IPS-18c (cell line): ENCODE results near the gene KCNG4.

Experiments used
- H3K4me3 ChIP-seq: 2 replicates; pipeline ENCODE4 v1.7.0; 2013; ENCODE audit warnings: low read depth, mild to moderate bottlenecking, low read length, moderate library complexity; ENCODE audit not compliant: insufficient read depth
- H3K9me3 ChIP-seq: one replicate; pipeline ENCODE4 v1.6.1; 2013; ENCODE audit warnings: mild to moderate bottlenecking, low read length, moderate library complexity; ENCODE audit not compliant: control insufficient read depth, insufficient read depth

The KCNG4 gene

GRCh38 chr16:84239909-84240308 lies at the start of gene KCNG4:
Gene KCNG4 (minus strand): TSS chr16:84240012. CDS start chr16:84237485, 2,527 bp downstream.
- no peak within 1 kb of the TSS for H3K4me3 ChIP-seq
- peaks cover 2% of the 10 kb centered on the region for H3K9me3 ChIP-seq

GRCh38 chr16:84288902-84289301 lies 49.1 kb upstream of the KCNG4 start:
- no peak overlapping the region for H3K4me3 ChIP-seq

GRCh38 chr16:84286578-84287240 lies 46.9 kb upstream of the KCNG4 start:
- peaks cover 3% of the 10 kb centered on the region for H3K9me3 ChIP-seq
- no peak overlapping the region for H3K4me3 ChIP-seq

More at GRCh38 chr16:84288902-84289301, 49.1 kb upstream of the KCNG4 start:
- H3K9me3 ChIP-seq, result peaks cover 5% of the 10 kb centered on the region

- Histone ChIP-seq H3K9me3 (peaks cover 3% of the 10 kb centered on the region), H3K4me3 (peak overlapping the region; percentile 28; the same call in 1 of the 2 replicates)
These were observed 44.4 kb upstream of the KCNG4 start for GRCh38 chr16:84284154-84284722.

- H3K9me3 ChIP-seq, result peaks cover 3% of the 10 kb centered on the region
- peak overlapping the region; percentile 28; the same call in 1 of the 2 replicates for H3K4me3 ChIP-seq
These were observed 43.7 kb upstream of the KCNG4 start for GRCh38 chr16:84283314-84284153.

DNA sequence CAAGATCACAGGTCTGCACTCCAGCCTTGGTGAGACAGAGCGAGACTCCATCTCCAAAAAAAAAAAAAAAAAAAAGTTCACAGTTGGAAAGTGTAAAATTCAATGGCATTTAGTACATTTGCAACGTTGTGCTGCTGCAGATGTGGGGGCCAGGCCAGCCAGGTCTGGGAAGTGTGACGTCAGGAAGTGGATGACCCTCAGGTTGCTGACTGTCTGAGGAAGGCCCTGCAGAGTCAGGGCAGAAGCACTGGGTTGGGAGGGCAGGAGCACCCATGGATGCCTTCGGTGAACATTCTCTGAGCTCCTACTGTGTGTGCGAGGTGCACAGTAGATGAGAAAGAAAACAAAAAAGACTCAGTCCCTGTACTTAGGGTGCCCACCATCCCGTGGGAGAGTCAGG lies 42.7 kb upstream of the KCNG4 start:
- Histone ChIP-seq H3K4me3 (no peak overlapping the region), H3K9me3 (no peaks in the 10 kb centered on the region)

DNA sequence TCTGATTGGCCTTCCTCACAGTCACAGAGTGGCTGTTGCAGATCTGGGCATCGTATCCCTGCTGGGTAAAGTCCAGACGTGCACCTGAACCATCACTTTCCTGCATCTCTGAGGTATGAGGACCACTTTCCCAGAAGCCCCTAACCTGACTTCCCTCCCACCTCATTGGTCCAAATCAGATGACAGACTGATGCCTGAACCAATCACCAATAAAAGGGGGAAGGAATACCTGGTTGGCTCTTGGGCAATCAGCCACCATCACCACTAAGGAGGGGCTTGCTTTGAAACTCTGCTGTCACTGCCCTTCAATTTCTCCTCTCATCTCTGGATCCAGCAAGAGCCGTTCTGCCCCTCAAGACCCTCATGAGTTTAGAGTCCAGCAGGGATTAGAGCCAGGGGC lies 41.3 kb upstream of the KCNG4 start:
- H3K9me3 ChIP-seq, result no peaks in the 10 kb centered on the region
- no peak overlapping the region for H3K4me3 ChIP-seq

DNA sequence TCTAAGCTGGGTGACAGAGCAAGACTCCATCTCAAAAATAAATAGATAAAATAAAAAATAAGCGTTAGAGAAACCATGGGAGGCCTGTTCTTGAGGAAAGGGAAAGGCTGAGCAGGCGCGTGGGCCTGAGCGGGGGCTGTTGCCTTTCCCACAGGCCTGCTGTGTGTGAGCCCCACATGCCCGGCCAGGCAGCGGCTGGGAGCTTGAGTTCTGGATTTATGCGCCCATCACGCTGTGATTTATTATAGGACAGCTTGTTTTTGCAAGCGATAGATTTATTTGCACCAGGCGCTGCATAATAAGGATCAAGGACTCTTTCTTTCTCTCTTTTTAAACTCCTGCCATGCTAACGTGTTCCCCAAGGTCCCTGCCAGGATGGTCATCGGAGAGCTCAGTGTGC lies 40.1 kb upstream of the KCNG4 start:
- Histone ChIP-seq H3K4me3 (no peak overlapping the region), H3K9me3 (no peaks in the 10 kb centered on the region)

DNA sequence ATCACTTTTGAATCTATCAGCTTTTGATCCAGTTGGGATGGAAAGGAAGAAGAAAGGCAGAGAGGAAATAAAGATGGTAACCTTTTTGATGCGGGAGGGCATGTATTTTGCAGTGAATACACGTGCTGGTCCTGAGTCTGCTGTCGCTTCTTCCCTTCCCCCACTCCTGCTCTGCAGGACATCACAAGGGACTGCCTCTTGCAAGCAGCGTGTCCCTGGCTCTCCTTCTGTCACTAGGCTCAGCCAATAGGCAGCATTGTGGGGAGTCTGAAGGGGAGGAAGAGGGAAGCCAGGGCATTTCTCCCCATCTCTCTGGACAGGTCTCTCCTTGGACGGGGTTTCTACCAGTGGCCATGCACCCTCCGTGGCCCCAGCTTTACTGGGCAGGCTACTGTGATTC lies 39.2 kb upstream of the KCNG4 start:
- Histone ChIP-seq H3K4me3 (no peak overlapping the region), H3K9me3 (no peaks in the 10 kb centered on the region)

DNA sequence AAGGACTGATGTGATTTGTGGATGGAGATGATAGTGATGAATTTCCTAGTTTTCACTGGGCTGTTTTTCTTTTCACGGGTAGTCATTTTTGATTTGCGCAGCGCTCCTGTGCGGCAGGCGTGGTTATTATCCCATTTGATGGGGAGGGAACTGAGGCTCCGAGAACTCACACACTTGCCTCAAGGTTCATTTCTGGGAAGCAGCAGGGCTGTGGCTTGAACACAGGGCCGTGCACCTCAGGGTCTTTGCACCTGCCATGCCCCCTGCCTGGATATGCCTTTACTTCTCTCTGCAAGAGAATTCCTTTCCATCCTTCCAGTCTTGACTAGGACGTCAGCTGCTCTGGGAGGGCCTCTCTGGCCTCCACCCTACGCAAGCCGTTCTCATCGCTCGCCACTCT lies 38.5 kb upstream of the KCNG4 start:
- no peak overlapping the region for H3K4me3 ChIP-seq

GRCh38 chr16:84277244-84277823 lies 37.5 kb upstream of the KCNG4 start:
- Histone ChIP-seq H3K4me3 (no peak overlapping the region), H3K9me3 (no peaks in the 10 kb centered on the region)

More for the DNA sequence above, 38.5 kb upstream of the KCNG4 start:
- H3K9me3 ChIP-seq, result no peaks in the 10 kb centered on the region

GRCh38 chr16:84275585-84276151 lies 35.9 kb upstream of the KCNG4 start:
- H3K9me3 ChIP-seq, result no peaks in the 10 kb centered on the region
- no peak overlapping the region for H3K4me3 ChIP-seq

GRCh38 chr16:84274515-84274914 lies 34.7 kb upstream of the KCNG4 start:
- Histone ChIP-seq H3K4me3 (no peak overlapping the region), H3K9me3 (no peaks in the 10 kb centered on the region)

DNA sequence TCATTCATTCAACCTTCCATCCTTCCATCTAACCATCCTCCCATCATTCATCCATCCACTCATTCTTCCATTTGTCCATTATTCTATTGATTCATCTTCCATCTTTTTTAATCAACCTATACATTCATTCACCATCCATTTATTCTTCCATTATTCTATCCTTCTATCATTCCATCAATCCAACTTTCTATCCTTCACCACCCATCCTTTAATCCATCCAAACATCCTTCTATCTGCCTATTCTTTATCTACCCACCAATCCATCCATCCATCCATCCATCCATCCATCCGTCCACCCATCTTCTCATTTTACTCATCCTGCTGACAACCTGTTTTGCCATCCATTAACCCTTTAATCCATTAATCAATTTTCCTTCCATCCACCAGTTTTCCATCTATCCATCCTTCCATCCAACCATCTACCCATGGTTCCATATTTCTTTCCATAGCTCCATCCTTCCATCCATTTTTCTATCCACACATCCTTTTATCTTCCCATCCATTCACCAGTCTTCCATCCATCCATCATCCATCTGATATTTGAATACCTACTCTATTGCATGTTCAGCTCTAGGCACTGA lies 33.0 kb upstream of the KCNG4 start:
- Histone ChIP-seq H3K9me3 (no peaks in the 10 kb centered on the region), H3K4me3 (no peak overlapping the region)

DNA sequence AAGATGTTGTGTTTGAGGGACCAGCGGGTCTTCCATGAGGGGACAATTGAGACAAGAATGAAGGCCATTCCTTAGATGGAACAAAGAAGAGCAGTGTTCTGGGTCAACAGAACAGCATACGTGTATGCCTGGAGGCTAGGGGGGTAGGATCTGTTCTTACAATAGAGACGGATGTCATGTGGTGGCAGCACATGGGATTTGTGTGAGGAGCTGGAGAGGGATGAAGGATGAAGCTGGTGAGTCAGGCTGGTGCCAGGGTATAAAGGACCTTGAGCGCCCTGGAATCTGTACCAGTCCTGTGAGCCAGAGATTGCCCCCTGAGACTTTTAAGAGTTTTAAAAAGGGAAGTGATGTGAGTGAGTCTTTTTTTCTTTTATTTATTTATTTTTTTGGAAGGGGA lies 32.1 kb upstream of the KCNG4 start:
- Histone ChIP-seq H3K9me3 (no peaks in the 10 kb centered on the region), H3K4me3 (no peak overlapping the region)

GRCh38 chr16:84271037-84271436 lies 31.2 kb upstream of the KCNG4 start:
- H3K9me3 ChIP-seq, result no peaks in the 10 kb centered on the region
- no peak overlapping the region for H3K4me3 ChIP-seq

DNA sequence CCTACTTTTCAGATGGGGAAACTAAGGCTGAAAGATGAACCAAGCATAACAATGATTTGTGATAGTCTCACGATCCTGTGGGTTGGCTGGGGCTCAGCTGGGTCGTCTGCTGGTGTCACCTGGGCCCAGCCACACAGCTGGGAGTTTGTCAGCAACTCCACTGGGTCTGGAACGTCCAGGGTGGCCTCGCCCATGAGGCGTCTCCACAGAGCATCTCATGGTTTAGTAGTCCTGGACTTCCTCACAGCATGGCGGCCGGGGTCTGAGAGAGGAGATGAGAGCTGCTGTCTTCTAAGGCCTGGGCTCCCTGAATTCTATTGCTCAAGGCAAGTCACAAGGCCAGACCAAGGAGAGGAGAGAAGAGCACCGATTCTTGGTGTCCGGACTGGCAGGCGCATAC lies 30.7 kb upstream of the KCNG4 start:
- no peak overlapping the region for H3K4me3 ChIP-seq
- H3K9me3 ChIP-seq, result no peaks in the 10 kb centered on the region
